HepG2 (cell line): Measurements from ENCODE around the gene IRF1. TPM values are rescaled to one million over a fixed set of nuclear protein-coding genes. Genes with fewer than 3 reads are reported as not detected.

Experiments
- EHMT2 ChIP-seq: fragments of 200-600 bp; sonication (generic); IDR thresholded peaks from 2 replicates; pipeline ENCODE4 v1.7.0; 2017; ENCODE audit warnings: antibody characterized with exemption, low read depth, low read length, borderline replicate concordance
- ELF3 ChIP-seq: IDR thresholded peaks from 2 replicates; pipeline ENCODE4 v1.6.1; 2016; ENCODE audit warnings: missing genetic modification reagents, missing compliant biosample characterization
- ERF ChIP-seq: IDR thresholded peaks from 2 replicates; pipeline ENCODE4 v1.6.1; 2018; ENCODE audit warnings: missing biosample characterization, missing genetic modification reagents
- KDM5A ChIP-seq: fragments of 200-600 bp; sonication (generic); IDR thresholded peaks from 2 replicates; pipeline ENCODE4 v1.7.0; 2018; ENCODE audit warnings: antibody characterized with exemption, mild to moderate bottlenecking, low read length, borderline replicate concordance
- KDM6A ChIP-seq: IDR thresholded peaks from 2 replicates; pipeline ENCODE4 v1.6.1; 2016; ENCODE audit warnings: low read depth
- SKIL ChIP-seq: sonication (generic); formaldehyde crosslinking; IDR thresholded peaks from 2 replicates; pipeline ENCODE4 v1.8.0; 2022; ENCODE audit warnings: missing genetic modification reagents, mild to moderate bottlenecking, moderate library complexity, borderline replicate concordance
- SP2 ChIP-seq: sonication (generic); formaldehyde crosslinking; IDR thresholded peaks from 2 replicates; pipeline ENCODE4 v1.5.1; 2020; ENCODE audit warnings: mild to moderate bottlenecking, missing genetic modification reagents
- SRY ChIP-seq: sonication (generic); formaldehyde crosslinking; IDR thresholded peaks from 2 replicates; pipeline ENCODE4 v1.8.0; 2022; ENCODE audit warnings: mild to moderate bottlenecking, missing genetic modification reagents
- TFAP4 ChIP-seq: sonication (generic); IDR thresholded peaks from 2 replicates; pipeline ENCODE4 v1.6.1; 2016; ENCODE audit warnings: low read depth, borderline replicate concordance
- ZBTB26 ChIP-seq: IDR thresholded peaks from 2 replicates; pipeline ENCODE4 v1.6.1; 2016; ENCODE audit warnings: missing compliant biosample characterization, missing genetic modification reagents, borderline replicate concordance
- ZNF646 ChIP-seq: sonication (generic); formaldehyde crosslinking; IDR thresholded peaks from 2 replicates; pipeline ENCODE4 v1.9.0; 2021; ENCODE audit warnings: mild to moderate bottlenecking, missing genetic modification reagents
- ZNF687 ChIP-seq: sonication (generic); formaldehyde crosslinking; IDR thresholded peaks from 2 replicates; pipeline ENCODE4 v1.5.1; 2020; ENCODE audit warnings: mild to moderate bottlenecking, missing genetic modification reagents, moderate library complexity
- polyA plus RNA-seq, 8 experiments: library from polyadenylated mRNA; depleted of rRNA in 3 of 8; stranded (reverse) in 7 of 8; unstranded in 1 of 8; fragments of >200 nt; fragmentation: Illumina TruSeq in 4 of 8; extraction: Trizol in 4 of 8; gene quantifications; 2 replicates each; pipeline versions ENCODE4 v1.2.1 to v1.2.3, GENCODE V29; 2011 to 2016; ENCODE audit warnings: low read depth in 4 of 8, missing spikeins in 1 of 8, mixed read lengths in 1 of 8; ENCODE audit not compliant: insufficient read depth in 1 of 8
- total RNA-seq, 5 experiments: library from RNA; depleted of rRNA; stranded (reverse); fragments of >200 nt; fragmentation: Illumina TruSeq; extraction: Trizol; gene quantifications; 2 replicates each; pipeline ENCODE4 v1.2.3, GENCODE V29; 2016; ENCODE audit warnings: low read depth in 1 of 5

The IRF1 gene
- total and polyA plus RNA-seq, 2 of the 13 experiments (the other 11 are each of a cell fraction or from before 2014, with no cell fraction given): 4.1 to 8.8 TPM

GRCh38 chr5:132496631-132497487, 6.3 kb upstream of the IRF1 start (continued):
- TF ChIP-seq EHMT2 (no peak), KDM6A (CRISPR knock-in tag) (no peak), SKIL (CRISPR knock-in tag) (no peak), TFAP4 (peak; percentile 88), SP2 (CRISPR knock-in tag) (no peak; the same call in 1 of the 2 replicates), ELF3 (peak; percentile 72), ZNF687 (peak; percentile 72), SRY (CRISPR knock-in tag) (peak; percentile 45; the same call in 1 of the 2 replicates), ERF (CRISPR knock-in tag) (peak; percentile 29; the same call in 1 of the 2 replicates), ZNF646 (CRISPR knock-in tag) (no peak), KDM5A (peak; percentile 55; the same call in 1 of the 2 replicates), ZBTB26 (no peak)
